Stimulated activated naive CD4-positive, alpha-beta T cell (primary cell): ENCODE results near the gene ARMH1.
"Not testable (repeated sequence)": the region's sequence is repeated elsewhere in the genome, so short reads cannot be mapped to it uniquely, and the experiment has no call there.

Experiments used
- DNase-seq, 6 experiments: peaks; one replicate each; lab custom pipeline; 2025; lab: John Stamatoyannopoulos, UW

Gene ARMH1

GRCh38 chr1:44695671-44696070, 21.2 kb downstream of the ARMH1 start:
- no peak for DNase-seq

GRCh38 chr1:44696101-44696500, 21.6 kb downstream of the ARMH1 start:
- DNase-seq = no peak

- DNase-seq = peak; percentile 2 to 53 (median 12)
Measured at GRCh38 chr1:44696789-44697345, 22.4 kb downstream of the ARMH1 start.

- no peak for DNase-seq
Measured at GRCh38 chr1:44698138-44698537, 23.6 kb downstream of the ARMH1 start.

GRCh38 chr1:44699375-44699774, 24.9 kb downstream of the ARMH1 start:
- DNase-seq = not testable (repeated sequence)

GRCh38 chr1:44700573-44700972, 26.1 kb downstream of the ARMH1 start:
- DNase-seq = no peak

GRCh38 chr1:44701141-44701573, 26.6 kb downstream of the ARMH1 start:
- DNase-seq = no peak

- DNase-seq = no peak
Measured at GRCh38 chr1:44705470-44705869, 31.0 kb downstream of the ARMH1 start.

GRCh38 chr1:44705938-44706337, 31.4 kb downstream of the ARMH1 start:
- no peak for DNase-seq

GRCh38 chr1:44707112-44707881, 32.8 kb downstream of the ARMH1 start:
- no peak for DNase-seq

GRCh38 chr1:44707959-44708831, 33.7 kb downstream of the ARMH1 start:
- peak in 4 of 6 experiments; percentile 15 to 59 (median 44) for DNase-seq

GRCh38 chr1:44713321-44713781, 38.8 kb downstream of the ARMH1 start:
- no peak for DNase-seq

- no peak for DNase-seq
Measured at GRCh38 chr1:44714532-44714931, 40.0 kb downstream of the ARMH1 start.

- DNase-seq = peak; percentile 40 to 80 (median 60)
Measured at GRCh38 chr1:44714944-44715571, 40.5 kb downstream of the ARMH1 start.

GRCh38 chr1:44717156-44717555, 42.6 kb downstream of the ARMH1 start:
- no peak for DNase-seq

GRCh38 chr1:44717653-44718052, 43.1 kb downstream of the ARMH1 start:
- DNase-seq = no peak

GRCh38 chr1:44718091-44718490, 43.6 kb downstream of the ARMH1 start:
- no peak for DNase-seq

- DNase-seq = peak in 2 of 6 experiments; percentile 8 to 10
Measured at GRCh38 chr1:44719318-44719717, 44.8 kb downstream of the ARMH1 start.

- no peak for DNase-seq
Measured at GRCh38 chr1:44720281-44720680, 45.8 kb downstream of the ARMH1 start.

- peak in 5 of 6 experiments; percentile 36 to 83 (median 61) for DNase-seq
Measured at GRCh38 chr1:44721485-44722361, 47.2 kb downstream of the ARMH1 start.

- DNase-seq = peak in 2 of 6 experiments; percentile 20 to 44
Measured at GRCh38 chr1:44723064-44723463, 48.5 kb downstream of the ARMH1 start.
